ENCODE results near the gene ZEB2.

DNA sequence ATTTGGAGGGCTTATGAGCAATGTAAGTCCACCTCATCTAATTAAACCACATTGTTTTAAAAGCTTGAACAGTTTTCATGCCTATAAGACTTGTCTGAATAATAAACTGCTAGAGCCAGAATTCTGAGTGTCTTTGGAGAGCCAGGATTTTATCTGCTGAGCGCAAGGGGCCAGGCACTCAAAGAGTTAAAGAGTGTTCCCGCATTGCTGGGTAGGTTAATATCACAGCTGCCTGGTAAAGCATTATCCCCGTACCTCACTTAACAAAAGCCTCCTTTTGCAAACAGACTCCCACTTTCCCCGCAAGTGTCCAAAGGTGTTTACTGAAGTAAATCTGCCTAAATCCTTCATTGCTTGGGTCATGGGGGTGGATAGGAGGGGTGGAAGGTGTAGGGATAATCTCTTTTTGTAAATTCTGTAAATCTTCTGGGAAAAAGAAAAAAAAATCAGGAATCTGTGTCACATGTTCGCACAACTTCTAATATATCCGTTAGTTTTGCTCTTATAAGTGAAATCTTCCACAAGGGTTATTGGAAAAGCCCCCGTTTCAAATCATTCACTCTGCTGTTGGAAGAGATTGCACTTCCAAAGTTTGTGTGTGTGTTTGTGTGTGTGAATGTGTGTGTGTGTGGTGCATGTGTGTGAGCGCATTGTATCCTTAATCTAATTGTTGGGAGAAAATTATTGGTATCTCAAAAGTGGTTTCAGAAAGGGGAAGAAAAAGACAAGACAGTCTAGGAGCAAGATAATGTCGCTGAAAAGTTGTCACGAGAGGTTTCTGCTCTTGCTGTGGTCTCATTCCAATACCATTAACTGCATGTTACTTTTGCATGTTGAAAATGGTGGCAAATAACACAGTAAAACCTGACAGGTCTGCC, 10.7 kb downstream of the ZEB2 start:
- TF ChIP-seq ARNT (IDR thresholded peaks at IDR 0.05), result no peak
- no peak for TF ChIP-seq SUZ12 (IDR thresholded peaks at IDR 0.05)
- TF ChIP-seq BHLHE40 (IDR thresholded peaks at IDR 0.05; ENCODE audit: borderline replicate concordance), result no peak
- no peak for TF ChIP-seq HDGF (IDR thresholded peaks at IDR 0.05; ENCODE audit: borderline replicate concordance)
- TF ChIP-seq LEF1 (IDR thresholded peaks at IDR 0.05; ENCODE audit: borderline replicate concordance), result no peak
- TF ChIP-seq SP1 (IDR thresholded peaks at IDR 0.05), result no peak
- TF ChIP-seq FOXK2 (IDR thresholded peaks at IDR 0.05), result no peak
- no peak for TF ChIP-seq PKNOX1 (IDR thresholded peaks at IDR 0.05)
- no peak for TF ChIP-seq FOXM1 (IDR thresholded peaks at IDR 0.05; ENCODE audit: borderline replicate concordance)
- no peak for TF ChIP-seq TARDBP (IDR thresholded peaks at IDR 0.05)
- no peak for TF ChIP-seq FOXA1 (IDR thresholded peaks at IDR 0.05)

Measured in HEK293T (cell line).